Fibroblast of lung (primary cell): ENCODE data around the gene SLC12A6.

Source experiments
- CTCF ChIP-seq, 2 donors: IDR thresholded peaks in 1 of 2; conservative IDR thresholded peaks in 1 of 2; 1 replicate in 1 of 2; 2 replicates in 1 of 2; pipeline ENCODE4 v1.5.1; 2011 to 2012; ENCODE audit warnings: low read length in 2 of 2, control low read depth in 1 of 2, inconsistent platforms in 1 of 2, low read depth in 1 of 2, mild to moderate bottlenecking in 1 of 2
- EZH2 ChIP-seq: IDR thresholded peaks from 2 replicates; pipeline ENCODE4 v1.5.1; 2012; ENCODE audit warnings: low read length, control low read depth, mild to moderate bottlenecking; ENCODE audit errors: missing control alignments

- TF ChIP-seq CTCF (conservative IDR thresholded peaks at IDR 0.05 in 1 of 2, IDR thresholded peaks at IDR 0.05 in 1 of 2; ENCODE audit: low read depth in 1 of 2, low read length in 2 of 2) (no peak), EZH2 (no peak)
Measured at GRCh38 chr15:34358948-34359347, 21.4 kb upstream of the SLC12A6 start.
